HEK293T (cell line): ENCODE data around the gene GFY.

ENCODE experiments used
- ARNT ChIP-seq: fragments of 450-650 bp; IDR thresholded peaks from 2 replicates; pipeline ENCODE4 v1.6.1; 2017; ENCODE audit warnings: mild to moderate bottlenecking
- FOXA1 ChIP-seq: fragments of 450-650 bp; IDR thresholded peaks from 2 replicates; pipeline ENCODE4 v1.6.1; 2016; ENCODE audit warnings: mild to moderate bottlenecking
- FOXM1 ChIP-seq: fragments of 450-650 bp; IDR thresholded peaks from 2 replicates; pipeline ENCODE4 v1.6.1; 2017; ENCODE audit warnings: mild to moderate bottlenecking, borderline replicate concordance
- SP1 ChIP-seq: fragments of 450-650 bp; IDR thresholded peaks from 2 replicates; pipeline ENCODE4 v1.6.1; 2017

- TF ChIP-seq SP1 (no peak), FOXM1 (no peak), FOXA1 (no peak), ARNT (no peak)
Measured at GRCh38 chr19:49458567-49458903, 33.3 kb downstream of the GFY start.
